ENCODE measurements around the gene PPP2R2D. TPM values are rescaled to one million over a fixed set of nuclear protein-coding genes. Genes with fewer than 3 reads are reported as not detected.
A peak's percentile ranks its signal among the peaks of the same experiment; 100 is the strongest.

PPP2R2D gene
- total RNA-seq, 1 experiment from 2014 or later: 35.1 TPM

GRCh38 chr10:131975796-131976195 lies 75.0 kb downstream of the PPP2R2D start:
- H2AK5ac ChIP-seq (ENCODE audit: insufficient read length, low read length): no peak overlapping the region
- no peak overlapping the region for H2BK15ac ChIP-seq (ENCODE audit: low read depth, low read length)
- H3K14ac ChIP-seq (ENCODE audit: insufficient read depth, low read length): no peak overlapping the region
- Mint-ChIP-seq H3K36me3 (ENCODE audit: insufficient read depth in 1 of 3, low read depth in 3 of 3) (peaks cover 23 to 68% (median 40%) of the 10 kb centered on the region in 3 experiments), H3K4me3 (no peak overlapping the region), H3K9me3 (peaks cover 0 to 3% of the 10 kb centered on the region in 2 experiments; a peak in 1 of 5 replicates), H3K27ac (peak overlapping the region in 1 of 3 experiments; percentile 23; a peak in 1 of 7 replicates), H3K4me1 (peaks cover 30 to 36% of the 10 kb centered on the region in 2 experiments), H3K27me3 (ENCODE audit: low read depth) (peaks cover 3% of the 10 kb centered on the region)
- H3K4me2 ChIP-seq (ENCODE audit: insufficient read depth, insufficient read length, low read length): no peak overlapping the region
- H3K4me1 ChIP-seq (ENCODE audit: insufficient read depth, low read length): peaks cover 13% of the 10 kb centered on the region
- H3K9ac ChIP-seq (ENCODE audit: extremely low read depth, insufficient read length, low read length): no peak overlapping the region
- H3K4ac ChIP-seq (ENCODE audit: low read depth, low read length): no peak overlapping the region
- no peak overlapping the region for H3T11ph ChIP-seq (ENCODE audit: low read length)
- peaks cover 2% of the 10 kb centered on the region for H3K23me2 ChIP-seq (ENCODE audit: insufficient read length, low read depth, low read length, poor library complexity, severe bottlenecking)
- no peak overlapping the region for H2AFZ ChIP-seq (ENCODE audit: low read length)
- no peak overlapping the region for H2BK5ac ChIP-seq (ENCODE audit: insufficient read length, low read length)
- no CpG with 5 or more reads among the region's 10 CpGs for WGBS (ENCODE audit: extremely low coverage, insufficient read length, low lambda C conversion rate)
- no peak overlapping the region for H2BK20ac ChIP-seq (ENCODE audit: low read depth, low read length, poor library complexity, severe bottlenecking)
- H4K20me1 ChIP-seq (ENCODE audit: control insufficient read depth, insufficient read depth, insufficient read length): peaks cover 4% of the 10 kb centered on the region
- H3K9me3 ChIP-seq (ENCODE audit: control insufficient read depth, low read depth, low read length): no peaks in the 10 kb centered on the region
- no peak overlapping the region for H3K23ac ChIP-seq (ENCODE audit: insufficient read length, low read depth, low read length)
- no peak overlapping the region for H3K27ac ChIP-seq (ENCODE audit: insufficient read length, low read depth, low read length)
- no peak overlapping the region for H3K56ac ChIP-seq (ENCODE audit: insufficient read length, low read depth, low read length)
- TF ChIP-seq, protein P1, sequence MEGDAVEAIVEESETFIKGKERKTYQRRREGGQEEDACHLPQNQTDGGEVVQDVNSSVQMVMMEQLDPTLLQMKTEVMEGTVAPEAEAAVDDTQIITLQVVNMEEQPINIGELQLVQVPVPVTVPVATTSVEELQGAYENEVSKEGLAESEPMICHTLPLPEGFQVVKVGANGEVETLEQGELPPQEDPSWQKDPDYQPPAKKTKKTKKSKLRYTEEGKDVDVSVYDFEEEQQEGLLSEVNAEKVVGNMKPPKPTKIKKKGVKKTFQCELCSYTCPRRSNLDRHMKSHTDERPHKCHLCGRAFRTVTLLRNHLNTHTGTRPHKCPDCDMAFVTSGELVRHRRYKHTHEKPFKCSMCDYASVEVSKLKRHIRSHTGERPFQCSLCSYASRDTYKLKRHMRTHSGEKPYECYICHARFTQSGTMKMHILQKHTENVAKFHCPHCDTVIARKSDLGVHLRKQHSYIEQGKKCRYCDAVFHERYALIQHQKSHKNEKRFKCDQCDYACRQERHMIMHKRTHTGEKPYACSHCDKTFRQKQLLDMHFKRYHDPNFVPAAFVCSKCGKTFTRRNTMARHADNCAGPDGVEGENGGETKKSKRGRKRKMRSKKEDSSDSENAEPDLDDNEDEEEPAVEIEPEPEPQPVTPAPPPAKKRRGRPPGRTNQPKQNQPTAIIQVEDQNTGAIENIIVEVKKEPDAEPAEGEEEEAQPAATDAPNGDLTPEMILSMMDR (conservative IDR thresholded peaks at IDR 0.05): no peak
- no peak overlapping the region for H3K18ac ChIP-seq (ENCODE audit: insufficient read length, low read depth, low read length)
- peaks cover 2% of the 10 kb centered on the region; the same call in 1 of the 2 replicates for H3K27me3 ChIP-seq (ENCODE audit: insufficient read depth, low read length)
- peaks cover 4% of the 10 kb centered on the region; the same call in 1 of the 2 replicates for H3K79me2 ChIP-seq (ENCODE audit: insufficient read depth, low read length)
- H2BK12ac ChIP-seq (ENCODE audit: insufficient read length, low read depth, low read length): no peak overlapping the region
- H4K5ac ChIP-seq (ENCODE audit: insufficient read length, low read depth, low read length): no peak overlapping the region
- no peak overlapping the region for H4K8ac ChIP-seq (replicated peaks; ENCODE audit: insufficient read length, low read depth, low read length)
- no peak overlapping the region for H4K91ac ChIP-seq (ENCODE audit: insufficient read length, low read depth, low read length)
- peaks cover 4% of the 10 kb centered on the region for H3K79me1 ChIP-seq (ENCODE audit: insufficient read depth, low read depth, low read length, poor library complexity, severe bottlenecking)
- no peak for DNase-seq
- no peak overlapping the region for H2BK120ac ChIP-seq (ENCODE audit: low read depth, low read length, poor library complexity, severe bottlenecking)
